GM12891 (cell line): ENCODE results near the gene PRDM16.

Experiments used
- DNase-seq: peaks from one replicate; pipeline ENCODE4 v3.0.0; 2011; ENCODE audit warnings: low spot score; ENCODE audit not compliant: insufficient read length
- FAIRE-seq: peaks from 2 replicates; lab custom pipeline; 2011; peaks lifted over from hg19 to GRCh38; lab: Jason Lieb, UNC
- PAX5 ChIP-seq: IDR thresholded peaks from 2 replicates; pipeline ENCODE4 v1.6.1; 2011; ENCODE audit warnings: low read length, moderate library complexity, mild to moderate bottlenecking; ENCODE audit not compliant: insufficient read depth, severe bottlenecking
- POLR2A ChIP-seq: IDR thresholded peaks from 2 replicates; pipeline ENCODE4 v1.6.1; 2011; ENCODE audit warnings: low read depth, low read length, control low read depth
- POLR2AphosphoS5 ChIP-seq: IDR thresholded peaks from 2 replicates; pipeline ENCODE4 v1.6.1; 2011; ENCODE audit warnings: low read depth, low read length, control low read depth
- POU2F2 ChIP-seq: IDR thresholded peaks from 2 replicates; pipeline ENCODE4 v1.6.1; 2011; ENCODE audit warnings: low read depth, mild to moderate bottlenecking, control low read depth, low read length, moderate library complexity
- SPI1 ChIP-seq: IDR thresholded peaks from 2 replicates; pipeline ENCODE4 v1.6.1; 2011; ENCODE audit warnings: low read depth, low read length, control low read depth
- TAF1 ChIP-seq: IDR thresholded peaks from 2 replicates; pipeline ENCODE4 v1.6.1; 2011; ENCODE audit warnings: low read depth, low read length, control low read depth

The PRDM16 gene

DNA sequence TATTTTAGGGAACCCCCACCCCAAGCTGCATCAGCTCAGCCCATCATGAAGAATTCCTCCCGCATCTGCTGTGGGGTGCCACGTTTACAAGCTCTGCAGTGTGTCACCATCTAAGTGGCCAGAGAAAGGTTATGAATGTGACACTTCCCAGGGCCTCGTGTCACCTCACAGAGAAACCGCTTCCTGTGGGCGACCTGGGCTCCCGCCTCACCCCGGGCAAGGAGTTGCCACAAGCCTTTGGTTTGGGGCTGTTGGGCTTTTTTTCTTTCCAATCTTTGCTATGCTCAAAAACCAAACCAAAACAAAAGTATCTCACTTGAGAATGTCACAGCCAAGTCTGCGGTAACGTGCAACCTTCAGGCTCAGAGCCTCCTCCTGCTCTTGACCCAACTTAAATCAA lies 303.3 kb downstream of the PRDM16 start:
- FAIRE-seq (no peak), DNase-seq (no peak)
- TF ChIP-seq TAF1 (no peak), PAX5 (no peak), SPI1 (no peak), POLR2A (no peak), POLR2AphosphoS5 (no peak), POU2F2 (no peak)

DNA sequence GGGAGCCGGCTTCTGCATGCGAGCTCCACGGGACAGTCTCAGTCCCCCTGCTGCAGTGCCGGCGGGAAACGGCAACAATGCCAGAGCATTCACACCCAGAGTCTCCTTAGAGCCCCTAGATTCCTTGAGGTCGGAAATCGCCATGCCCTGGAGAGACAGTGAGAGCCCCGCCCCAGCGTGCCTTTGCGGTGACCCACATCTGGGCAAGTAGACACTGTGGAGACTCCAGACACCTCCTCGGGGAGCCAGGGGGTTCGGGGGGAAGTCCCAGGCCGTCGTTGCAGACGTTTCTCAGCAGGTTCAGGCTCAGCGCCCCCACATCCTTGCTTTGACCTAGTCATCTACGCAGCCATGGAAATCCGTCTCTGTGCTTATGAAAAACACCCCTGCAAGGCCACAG lies 304.2 kb downstream of the PRDM16 start:
- no peak for DNase-seq
- no peak for FAIRE-seq
- no peak for TF ChIP-seq TAF1
- no peak for TF ChIP-seq POU2F2

DNA sequence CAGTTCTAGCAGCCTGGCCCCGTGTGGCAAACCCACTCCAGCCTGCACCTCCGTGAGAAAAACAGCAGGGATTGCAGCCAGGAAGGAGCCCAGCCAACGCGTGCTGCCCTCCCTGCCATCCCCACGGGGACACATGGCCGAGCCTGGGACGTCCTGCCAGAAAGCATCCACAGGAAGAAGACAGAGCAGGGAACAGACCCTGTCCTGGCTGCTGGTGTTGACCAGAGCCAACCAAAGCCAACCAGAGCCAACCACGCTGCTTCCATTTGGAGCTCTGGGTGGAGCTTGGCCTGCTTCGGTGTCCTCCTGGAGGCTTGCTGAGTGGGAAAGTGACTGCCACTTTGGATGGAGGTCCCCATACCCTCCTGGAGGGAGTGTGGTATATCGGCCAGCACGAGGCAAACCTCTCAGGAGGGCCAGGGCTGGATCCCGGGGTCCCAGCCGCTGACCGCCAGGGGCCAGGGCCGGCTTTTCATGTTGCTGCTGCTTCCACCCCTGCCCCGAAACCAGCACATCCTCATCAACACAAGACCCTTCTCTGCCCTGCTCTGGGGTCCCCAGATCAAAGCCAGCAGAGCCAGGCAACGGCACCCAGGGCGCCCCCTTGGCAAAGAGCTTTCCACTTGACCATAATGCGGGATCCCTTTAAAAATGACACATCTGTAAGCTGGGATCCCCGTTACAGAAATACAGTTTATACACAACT lies 304.9 kb downstream of the PRDM16 start:
- DNase-seq (no peak), FAIRE-seq (no peak)
- no peak for TF ChIP-seq TAF1

DNA sequence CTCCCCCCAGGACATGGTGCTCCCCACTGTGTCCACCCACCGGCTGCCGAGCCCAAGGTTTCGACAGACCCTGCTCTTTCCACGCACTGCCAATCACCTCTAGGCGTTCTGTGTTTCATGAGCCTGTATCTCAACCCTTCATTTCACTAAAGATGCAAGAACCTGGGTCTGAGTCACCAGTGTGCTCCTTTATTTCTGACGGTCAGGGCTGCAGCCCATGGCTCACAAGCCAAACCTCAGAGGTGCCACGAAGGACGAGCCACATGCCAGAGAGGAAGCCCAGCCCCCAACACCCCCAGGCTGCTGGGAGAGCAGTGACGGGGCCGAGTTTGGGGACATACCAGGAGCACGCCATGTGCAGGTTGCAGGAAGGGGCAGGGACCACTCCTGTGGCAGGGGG lies 306.2 kb downstream of the PRDM16 start:
- DNase-seq (no peak), FAIRE-seq (no peak)
- TF ChIP-seq POU2F2 (no peak), TAF1 (no peak), PAX5 (no peak), SPI1 (no peak), POLR2AphosphoS5 (no peak), POLR2A (no peak)

DNA sequence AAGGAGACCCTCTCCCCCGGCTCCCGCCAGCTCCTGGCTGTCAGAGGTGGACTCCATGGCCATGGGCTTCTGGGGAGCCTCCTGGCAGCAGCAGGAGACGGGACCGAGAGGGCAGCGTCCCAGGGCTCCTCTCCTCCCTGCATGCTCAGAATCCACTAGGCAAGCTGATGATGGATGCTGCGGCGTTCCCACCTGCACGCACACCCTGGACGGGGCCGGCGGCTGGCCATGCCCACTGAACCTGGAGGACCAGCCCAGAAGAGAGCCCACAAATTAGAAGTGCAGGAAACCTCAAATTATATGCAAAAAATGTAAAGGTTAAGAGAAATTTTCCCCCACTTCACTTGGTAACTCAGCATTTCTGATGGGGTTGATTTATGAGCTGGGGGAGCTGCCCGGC lies 308.2 kb downstream of the PRDM16 start:
- no peak for FAIRE-seq

DNA sequence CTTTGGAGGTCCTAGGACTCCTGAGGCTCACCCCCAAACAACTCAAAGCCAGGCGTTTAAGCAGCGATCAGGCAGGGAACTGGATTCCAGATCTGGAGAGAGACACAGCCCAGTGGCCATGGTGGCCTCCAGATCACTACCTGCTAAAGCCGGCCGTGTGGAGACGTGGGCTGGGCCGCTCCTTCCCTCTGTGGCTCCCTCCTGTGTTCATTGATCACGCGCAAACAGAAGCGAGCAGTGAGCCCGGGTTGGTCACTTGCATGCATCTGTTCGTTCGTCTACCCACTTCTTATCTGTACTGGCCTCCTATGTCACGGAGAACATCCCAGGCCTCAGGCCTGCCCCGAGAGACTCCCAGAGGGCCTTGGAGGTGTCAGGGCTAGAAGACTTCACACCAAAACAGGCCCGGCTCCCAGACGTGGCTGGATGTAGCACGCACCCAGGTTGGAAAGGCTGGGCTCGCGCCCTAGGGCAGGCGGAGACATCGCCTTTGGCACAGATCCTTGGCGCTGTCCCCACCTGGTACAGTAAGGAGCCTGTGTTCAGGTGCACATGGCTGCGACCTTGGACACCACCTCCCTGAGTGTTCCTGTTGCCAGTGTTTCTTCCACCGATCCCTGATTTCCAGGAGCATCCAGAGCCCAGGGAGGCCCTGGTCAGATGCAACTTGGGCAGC lies 308.7 kb downstream of the PRDM16 start:
- no peak for FAIRE-seq
- no peak for DNase-seq
- no peak for TF ChIP-seq PAX5
- no peak for TF ChIP-seq POU2F2
- no peak for TF ChIP-seq TAF1
- TF ChIP-seq POLR2AphosphoS5: no peak
- no peak for TF ChIP-seq SPI1
- no peak for TF ChIP-seq POLR2A

More for the DNA sequence above, 308.2 kb downstream of the PRDM16 start:
- TF ChIP-seq POLR2A (no peak), POLR2AphosphoS5 (no peak), PAX5 (no peak), SPI1 (no peak), POU2F2 (no peak), TAF1 (no peak)
- no peak for DNase-seq

DNA sequence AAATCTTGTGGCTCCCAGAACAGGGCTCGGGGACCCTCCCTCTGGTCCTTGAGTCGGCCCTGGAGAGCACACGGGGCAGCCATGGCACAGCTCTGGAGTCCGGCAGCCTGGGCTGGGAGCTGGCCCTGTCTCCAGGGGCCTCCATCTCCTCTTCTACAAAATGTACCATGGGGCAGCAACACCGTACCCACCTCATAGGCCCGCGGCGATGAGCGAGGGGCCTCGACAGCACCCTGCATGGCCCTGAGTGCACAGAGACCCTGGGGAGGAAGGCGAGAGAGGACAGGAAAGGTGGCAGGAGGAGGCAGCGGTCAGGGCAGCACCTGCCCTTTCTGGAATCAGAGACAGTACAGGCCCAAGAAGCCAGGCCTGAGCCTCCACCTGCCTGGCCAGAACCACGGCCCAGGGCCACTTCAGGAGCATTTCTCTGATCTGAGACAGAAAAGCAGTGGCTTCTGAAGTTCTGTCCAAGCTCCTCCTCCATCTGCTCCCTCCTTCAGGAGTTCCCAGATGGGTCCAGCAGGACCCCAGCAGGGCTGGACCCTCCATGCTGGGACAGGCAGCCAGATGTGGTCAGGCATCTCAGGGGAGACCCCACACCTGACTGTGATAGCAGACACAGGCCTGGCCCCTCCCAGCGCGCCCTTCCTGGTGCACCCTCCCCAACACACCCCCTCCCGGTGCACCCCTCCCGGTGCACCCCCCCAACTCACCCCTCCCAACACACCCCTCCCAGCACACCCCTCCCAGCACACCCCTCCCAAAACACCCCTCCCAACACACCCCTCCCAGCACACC lies 309.6 kb downstream of the PRDM16 start:
- DNase-seq (no peak), FAIRE-seq (no peak)
- TF ChIP-seq TAF1: no peak
- TF ChIP-seq POU2F2: no peak
- TF ChIP-seq POLR2A: no peak
- TF ChIP-seq SPI1: no peak
- no peak for TF ChIP-seq PAX5
- no peak for TF ChIP-seq POLR2AphosphoS5

DNA sequence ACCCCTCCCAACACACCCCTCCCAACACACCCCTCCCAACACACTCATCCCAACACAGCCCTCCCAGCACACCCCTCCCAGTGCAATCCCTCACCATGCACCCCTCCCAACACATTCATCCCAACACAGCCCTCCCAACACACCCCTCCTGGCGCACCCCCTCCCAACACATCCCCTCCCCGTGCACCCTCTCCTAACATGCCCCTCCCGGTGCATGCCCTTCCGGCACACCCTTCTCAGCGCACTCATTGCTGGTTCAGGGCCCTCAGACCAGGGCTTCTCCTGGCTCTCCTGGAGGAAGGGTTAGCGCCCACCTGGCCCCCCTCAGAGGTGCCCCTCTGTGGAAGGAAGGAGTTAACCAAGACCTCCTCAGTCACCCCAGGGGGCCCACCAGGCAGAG lies 310.9 kb downstream of the PRDM16 start:
- DNase-seq (no peak), FAIRE-seq (no peak)
- TF ChIP-seq POU2F2 (no peak), TAF1 (no peak), SPI1 (no peak), POLR2AphosphoS5 (no peak), POLR2A (no peak), PAX5 (no peak)

DNA sequence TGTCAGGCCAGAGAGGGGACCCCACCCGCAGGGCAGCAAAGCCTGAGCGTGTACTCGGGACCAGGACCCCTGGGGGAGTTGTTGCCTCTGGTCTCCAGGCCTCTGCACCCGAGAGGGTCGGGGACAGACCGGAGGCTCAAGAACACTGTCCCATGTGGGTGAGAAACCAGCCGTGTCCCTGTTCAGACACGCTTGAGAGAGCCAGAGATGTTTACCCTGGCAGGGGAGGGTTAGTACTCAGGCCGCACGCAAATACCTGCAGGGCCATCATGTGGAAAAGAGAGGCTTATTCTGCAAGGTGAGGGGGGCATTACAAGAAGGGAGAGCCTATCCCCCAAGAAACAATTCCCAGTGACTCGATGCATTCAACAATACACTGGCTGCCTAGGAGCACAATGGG lies 311.5 kb downstream of the PRDM16 start:
- DNase-seq (no peak), FAIRE-seq (no peak)
- TF ChIP-seq POLR2AphosphoS5: no peak
- no peak for TF ChIP-seq POU2F2
- TF ChIP-seq POLR2A: no peak
- TF ChIP-seq TAF1: no peak
- no peak for TF ChIP-seq PAX5
- TF ChIP-seq SPI1: no peak
